Breast epithelium (tissue), 4 donors: ENCODE results near the gene MUC5AC. TPM values are rescaled to one million over a fixed set of nuclear protein-coding genes. Genes with fewer than 3 reads are reported as not detected.
"Not testable (repeated sequence)": the region's sequence is repeated elsewhere in the genome, so short reads cannot be mapped to it uniquely, and the experiment has no call there.

Experiments
- DNase-seq, 2 donors: peaks; one replicate each; pipeline ENCODE4 v3.0.0-alpha.2; 2019; ENCODE audit warnings: low spot score in 2 of 2
- H3K27ac ChIP-seq, 2 donors: fragments of 200-600 bp; sonication (generic) in 1 of 2; one replicate each; pipeline ENCODE4 v1.5.1; 2016 to 2019; ENCODE audit warnings: mild to moderate bottlenecking in 1 of 2
- H3K27me3 ChIP-seq, 2 donors: fragments of 200-600 bp; sonication (generic) in 1 of 2; one replicate each; pipeline versions ENCODE4 v1.5.1 to v1.6.0; 2017 to 2019; ENCODE audit warnings: control low read depth in 1 of 2, mild to moderate bottlenecking in 1 of 2
- H3K36me3 ChIP-seq: fragments of 200-600 bp; one replicate; pipeline ENCODE4 v1.5.1; 2019
- H3K4me1 ChIP-seq, 2 donors: fragments of 200-600 bp; sonication (generic); one replicate each; pipeline ENCODE4 v1.5.1; 2016 to 2019; ENCODE audit warnings: control low read depth in 1 of 2
- H3K4me3 ChIP-seq, 3 donors: fragments of 200-600 bp; sonication (generic); 1 replicate in 2 of 3; 2 replicates in 1 of 3; pipeline ENCODE4 v1.5.1; 2016 to 2019; ENCODE audit warnings: mild to moderate bottlenecking in 3 of 3, moderate library complexity in 2 of 3
- H3K9me3 ChIP-seq, 2 donors: fragments of 200-600 bp; sonication (generic) in 1 of 2; one replicate each; pipeline ENCODE4 v1.5.1; 2016 to 2019; ENCODE audit warnings: control low read depth in 1 of 2
- CTCF ChIP-seq, 3 donors: fragments of 450-650 bp; IDR thresholded peaks; one replicate each; pipeline ENCODE4 v1.5.1; 2016 to 2017; ENCODE audit warnings: antibody characterized with exemption in 3 of 3, mild to moderate bottlenecking in 3 of 3, moderate library complexity in 3 of 3
- POLR2A ChIP-seq: fragments of 450-650 bp; IDR thresholded peaks from one replicate; pipeline ENCODE4 v1.6.1; 2016; ENCODE audit warnings: antibody characterized with exemption, mild to moderate bottlenecking, moderate library complexity
- POLR2AphosphoS5 ChIP-seq, 3 donors: sonication (generic); formaldehyde crosslinking; IDR thresholded peaks; one replicate each; pipeline ENCODE4 v1.6.1; 2017; ENCODE audit warnings: antibody characterized with exemption in 3 of 3
- intact Hi-C: fragments of 100-400 bp; cut with DNase I; formaldehyde crosslinking; loops from one replicate; pipeline ENCODE4 v1.15.1; 2023; ENCODE audit warnings: low total_unique reads
- total RNA-seq, 3 donors: library from RNA; depleted of rRNA; stranded (reverse); fragments of >200 nt; gene quantifications; one replicate each; pipeline ENCODE4 v1.1.0, GENCODE V29; 2016

The MUC5AC gene
- total RNA-seq, 3 donors from 2014 or later: not detected

GRCh38 chr11:1162138-1162475 is 4.4 kb downstream of the MUC5AC start:
- Histone ChIP-seq H3K4me3 (no peak overlapping the region), H3K36me3 (no peaks in the 10 kb centered on the region), H3K9me3 (no peaks in the 10 kb centered on the region), H3K27me3 (peaks cover 0 to 65% of the 10 kb centered on the region in 2 donors), H3K4me1 (no peaks in the 10 kb centered on the region), H3K27ac (no peak overlapping the region)
- DNase-seq: no peak
- TF ChIP-seq CTCF (IDR thresholded peaks at IDR 0.05): no peak
- TF ChIP-seq POLR2A: no peak
- no peak for TF ChIP-seq POLR2AphosphoS5 (IDR thresholded peaks at IDR 0.05)
- intact Hi-C loops: loop anchor here (1.0 kb wide), 1 partner anchor 35 kb away; no protein-coding TSS in a partner anchor

- intact Hi-C loops: loop anchor here (1.0 kb wide), 1 partner anchor 35 kb away; no protein-coding TSS in a partner anchor
- H3K36me3 ChIP-seq: no peaks in the 10 kb centered on the region
- no peaks in the 10 kb centered on the region for H3K4me1 ChIP-seq
- no peak overlapping the region for H3K27ac ChIP-seq
- TF ChIP-seq POLR2A (no peak), CTCF (IDR thresholded peaks at IDR 0.05) (no peak), POLR2AphosphoS5 (IDR thresholded peaks at IDR 0.05) (no peak)
- no peaks in the 10 kb centered on the region for H3K9me3 ChIP-seq
- H3K4me3 ChIP-seq: no peak overlapping the region
- peaks cover 0 to 65% of the 10 kb centered on the region in 2 donors for H3K27me3 ChIP-seq
- peak in 1 of 2 donors; percentile 37 for DNase-seq
Measured at GRCh38 chr11:1162491-1163311, 4.9 kb downstream of the MUC5AC start.

GRCh38 chr11:1163321-1163910 is 5.7 kb downstream of the MUC5AC start:
- peak in 1 of 2 donors; percentile 43 for DNase-seq
- Histone ChIP-seq H3K27me3 (peaks cover 0 to 61% of the 10 kb centered on the region in 2 donors), H3K4me1 (no peaks in the 10 kb centered on the region), H3K27ac (no peak overlapping the region), H3K9me3 (no peaks in the 10 kb centered on the region), H3K4me3 (no peak overlapping the region), H3K36me3 (no peaks in the 10 kb centered on the region)
- intact Hi-C loops: no loop called here
- TF ChIP-seq POLR2A (no peak), CTCF (IDR thresholded peaks at IDR 0.05) (no peak), POLR2AphosphoS5 (IDR thresholded peaks at IDR 0.05) (no peak)

- Histone ChIP-seq H3K9me3 (no peaks in the 10 kb centered on the region), H3K27me3 (peaks cover 0 to 53% of the 10 kb centered on the region in 2 donors), H3K4me3 (no peak overlapping the region), H3K4me1 (no peaks in the 10 kb centered on the region), H3K36me3 (no peaks in the 10 kb centered on the region), H3K27ac (no peak overlapping the region)
- intact Hi-C loops: no loop called here
- TF ChIP-seq CTCF (IDR thresholded peaks at IDR 0.05) (no peak), POLR2A (no peak), POLR2AphosphoS5 (IDR thresholded peaks at IDR 0.05) (no peak)
- DNase-seq: peak in 1 of 2 donors; percentile 45
Measured at GRCh38 chr11:1163911-1164735, 6.4 kb downstream of the MUC5AC start.

- intact Hi-C loops, H3K4me3 ChIP-seq, H3K36me3 ChIP-seq, H3K9me3 ChIP-seq, H3K4me1 ChIP-seq, DNase-seq, H3K27ac ChIP-seq: not testable (repeated sequence)
- peaks cover 0 to 51% of the 10 kb centered on the region in 2 donors for H3K27me3 ChIP-seq
Measured at GRCh38 chr11:1164779-1165255, 7.1 kb downstream of the MUC5AC start.
